SK-N-SH treated with all-trans-retinoic acid at 6 μM for 48 hours (cell line): ENCODE results near the gene LEUTX.

Experiments used
- PPARA ChIP-seq: fragments of 250-450 bp; sonication (Bioruptor Pico); IDR thresholded peaks from 2 replicates; pipeline ENCODE4 v1.5.0; 2020; ENCODE audit warnings: mild to moderate bottlenecking, borderline replicate concordance
- RARB ChIP-seq: fragments of 250-450 bp; sonication (Bioruptor Pico); IDR thresholded peaks from 2 replicates; pipeline ENCODE4 v1.8.0; 2021; ENCODE audit warnings: mild to moderate bottlenecking, moderate library complexity
- SNAI2 ChIP-seq: fragments of 250-450 bp; sonication (Bioruptor Pico); IDR thresholded peaks from 2 replicates; pipeline ENCODE4 v1.5.0; 2020; ENCODE audit warnings: mild to moderate bottlenecking, moderate library complexity
- TOX ChIP-seq: fragments of 250-450 bp; sonication (Bioruptor Pico); IDR thresholded peaks from 2 replicates; pipeline ENCODE4 v1.8.0; 2021; ENCODE audit warnings: mild to moderate bottlenecking, moderate library complexity, borderline replicate concordance
- ZNF565 ChIP-seq: fragments of 450-650 bp; formaldehyde crosslinking; conservative IDR thresholded peaks from 2 replicates; pipeline ENCODE4 v1.5.0; 2020; ENCODE audit warnings: low read depth, mild to moderate bottlenecking, moderate library complexity
- TF ChIP-seq, protein P1 (sequence below): fragments of 250-450 bp; sonication (Bioruptor Pico); IDR thresholded peaks from 2 replicates; pipeline ENCODE4 v1.8.0; 2020; ENCODE audit warnings: mild to moderate bottlenecking, moderate library complexity, borderline replicate concordance

DNA sequence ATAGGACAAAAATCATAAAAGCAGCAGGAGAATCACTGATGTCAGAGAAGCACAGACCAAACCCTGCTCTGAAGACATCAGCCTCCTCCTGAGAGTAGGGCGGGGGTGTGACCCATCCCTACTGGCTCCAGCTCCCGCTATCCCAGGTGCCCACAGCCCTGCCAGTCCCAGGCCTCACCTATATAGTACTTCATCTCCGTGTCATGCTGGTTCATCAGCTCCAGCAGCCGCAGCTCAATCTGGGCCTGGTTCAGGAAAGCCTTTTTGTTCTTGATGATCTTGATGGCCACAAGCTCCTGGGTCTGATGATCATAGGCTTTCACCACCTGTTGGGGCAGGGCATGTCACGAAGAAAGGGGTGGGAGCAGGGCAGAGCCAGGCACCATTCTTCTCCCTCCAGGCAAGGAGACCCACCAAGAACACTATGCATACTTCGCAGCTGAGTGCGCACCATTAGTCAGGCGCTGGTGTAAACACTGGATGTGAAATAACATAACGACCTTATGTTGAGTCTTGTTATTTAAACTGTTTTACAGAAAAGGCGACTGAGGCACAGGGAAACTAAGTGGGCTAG, 51.1 kb downstream of the LEUTX start:
- TF ChIP-seq TOX: no peak
- no peak for TF ChIP-seq RARB (CRISPR knock-in tag)
- TF ChIP-seq, protein P1, sequence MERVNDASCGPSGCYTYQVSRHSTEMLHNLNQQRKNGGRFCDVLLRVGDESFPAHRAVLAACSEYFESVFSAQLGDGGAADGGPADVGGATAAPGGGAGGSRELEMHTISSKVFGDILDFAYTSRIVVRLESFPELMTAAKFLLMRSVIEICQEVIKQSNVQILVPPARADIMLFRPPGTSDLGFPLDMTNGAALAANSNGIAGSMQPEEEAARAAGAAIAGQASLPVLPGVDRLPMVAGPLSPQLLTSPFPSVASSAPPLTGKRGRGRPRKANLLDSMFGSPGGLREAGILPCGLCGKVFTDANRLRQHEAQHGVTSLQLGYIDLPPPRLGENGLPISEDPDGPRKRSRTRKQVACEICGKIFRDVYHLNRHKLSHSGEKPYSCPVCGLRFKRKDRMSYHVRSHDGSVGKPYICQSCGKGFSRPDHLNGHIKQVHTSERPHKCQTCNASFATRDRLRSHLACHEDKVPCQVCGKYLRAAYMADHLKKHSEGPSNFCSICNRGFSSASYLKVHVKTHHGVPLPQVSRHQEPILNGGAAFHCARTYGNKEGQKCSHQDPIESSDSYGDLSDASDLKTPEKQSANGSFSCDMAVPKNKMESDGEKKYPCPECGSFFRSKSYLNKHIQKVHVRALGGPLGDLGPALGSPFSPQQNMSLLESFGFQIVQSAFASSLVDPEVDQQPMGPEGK (CRISPR knock-in tag): no peak
- TF ChIP-seq SNAI2: no peak
- no peak for TF ChIP-seq PPARA (CRISPR knock-in tag)
- no peak for TF ChIP-seq ZNF565 (CRISPR knock-in tag)
